ENCODE measurements around the gene COBL.

GRCh38 chr7:51064688-51065087, 251.9 kb downstream of the COBL start:
- TF ChIP-seq ELK1 (IDR thresholded peaks at IDR 0.05; ENCODE audit: borderline replicate concordance, low read depth, low read length) (no peak), NFE2L2 (IDR thresholded peaks at IDR 0.05; ENCODE audit: low read depth, low read length) (no peak), CTCF (conservative IDR thresholded peaks at IDR 0.05; ENCODE audit: low read depth, low read length) (no peak), SMC3 (IDR thresholded peaks at IDR 0.05; ENCODE audit: low read depth, low read length) (no peak), BHLHE40 (IDR thresholded peaks at IDR 0.05; ENCODE audit: low read depth, low read length) (no peak), MAZ (IDR thresholded peaks at IDR 0.05; ENCODE audit: borderline replicate concordance, low read depth, low read length) (no peak), RAD21 (IDR thresholded peaks at IDR 0.05; ENCODE audit: low read length) (no peak), POLR2A (IDR thresholded peaks at IDR 0.05; ENCODE audit: low read depth, low read length) (no peak), MAFK (IDR thresholded peaks at IDR 0.05; ENCODE audit: low read depth, low read length) (no peak), FOS (IDR thresholded peaks at IDR 0.05; ENCODE audit: low read depth, low read length) (no peak)

Data from IMR-90 (cell line).